Activated CD4-positive, alpha-beta T cell treated with anti-CD3 and anti-CD28 coated beads, Interleukin-2, amount 50 U/mL, for 24 hours (primary cell): ENCODE results near the gene AVPR2.

Experiments used
- DNase-seq, 2 donors: peaks; one replicate each; pipeline ENCODE4 v3.0.0-alpha.2; 2020; ENCODE audit warnings: low read depth in 1 of 2, low spot score in 1 of 2

The AVPR2 gene

GRCh38 chrX:153911798-153912197 is 7.3 kb downstream of the AVPR2 start:
- no peak for DNase-seq

GRCh38 chrX:153913211-153913610 is 8.7 kb downstream of the AVPR2 start:
- DNase-seq: no peak

- DNase-seq: no peak
Observed at GRCh38 chrX:153913701-153914100, 9.2 kb downstream of the AVPR2 start.

- DNase-seq: no peak
Observed at GRCh38 chrX:153917869-153918268, 13.4 kb downstream of the AVPR2 start.

- DNase-seq: no peak
Observed at GRCh38 chrX:153919281-153919680, 14.8 kb downstream of the AVPR2 start.

- DNase-seq: no peak
Observed at GRCh38 chrX:153920546-153920945, 16.1 kb downstream of the AVPR2 start.

- no peak for DNase-seq
Observed at GRCh38 chrX:153921070-153921469, 16.6 kb downstream of the AVPR2 start.

- no peak for DNase-seq
Observed at GRCh38 chrX:153921511-153922446, 17.3 kb downstream of the AVPR2 start.

GRCh38 chrX:153922932-153923857 is 18.7 kb downstream of the AVPR2 start:
- no peak for DNase-seq

- no peak for DNase-seq
Observed at GRCh38 chrX:153924149-153924861, 19.8 kb downstream of the AVPR2 start.

GRCh38 chrX:153925387-153925738 is 20.9 kb downstream of the AVPR2 start:
- no peak for DNase-seq

GRCh38 chrX:153925739-153926551 is 21.5 kb downstream of the AVPR2 start, which contains the start of gene ARHGAP4:
Gene ARHGAP4, minus strand, starts transcription at chrX:153926264. Its CDS starts 62 bp downstream, at chrX:153926202.
- DNase-seq: peak in 1 of 2 donors; percentile 36

GRCh38 chrX:153926552-153926857 is 22.0 kb downstream of the AVPR2 start:
- no peak for DNase-seq

- DNase-seq: peak in 1 of 2 donors; percentile 62
Observed at GRCh38 chrX:153926858-153927671, 22.6 kb downstream of the AVPR2 start.

- no peak for DNase-seq
Observed at GRCh38 chrX:153927672-153927921, 23.1 kb downstream of the AVPR2 start.

- peak; percentile 74 to 84 for DNase-seq
Observed at GRCh38 chrX:153927922-153928760, 23.7 kb downstream of the AVPR2 start.

GRCh38 chrX:153928846-153929245 is 24.4 kb downstream of the AVPR2 start:
- DNase-seq: no peak

- no peak for DNase-seq
Observed at GRCh38 chrX:153929576-153929975, 25.1 kb downstream of the AVPR2 start.
